Measurements from ENCODE around the gene PPP1R26.

- no peak for TF ChIP-seq POLR2AphosphoS5 (IDR thresholded peaks at IDR 0.05; ENCODE audit: low read depth)
- no peak for TF ChIP-seq CTCF (conservative IDR thresholded peaks at IDR 0.05; ENCODE audit: low read depth in 2 of 2)
- no peak for TF ChIP-seq CREB1 (CRISPR knock-in tag; IDR thresholded peaks at IDR 0.05; ENCODE audit: low read depth)
- no peak for TF ChIP-seq EZH2phosphoT487 (IDR thresholded peaks at IDR 0.05; ENCODE audit: unreplicated experiment)
- no peak for TF ChIP-seq REST (IDR thresholded peaks at IDR 0.05; ENCODE audit: unreplicated experiment)
- no peak for TF ChIP-seq EZH2 (IDR thresholded peaks at IDR 0.05; ENCODE audit: low read depth, unreplicated experiment)
- TF ChIP-seq JUNB (IDR thresholded peaks at IDR 0.05; ENCODE audit: unreplicated experiment): no peak
- no peak for TF ChIP-seq ZNF462 (CRISPR knock-in tag; IDR thresholded peaks at IDR 0.05)
- TF ChIP-seq ZNF114 (CRISPR knock-in tag; IDR thresholded peaks at IDR 0.05): no peak
- no peak for TF ChIP-seq STAT1 (IDR thresholded peaks at IDR 0.05; ENCODE audit: unreplicated experiment)
- no peak for TF ChIP-seq NANOG (IDR thresholded peaks at IDR 0.05; ENCODE audit: borderline replicate concordance)
- TF ChIP-seq ETS1 (IDR thresholded peaks at IDR 0.05): no peak
- no peak for TF ChIP-seq ZNF331 (CRISPR knock-in tag; IDR thresholded peaks at IDR 0.05; ENCODE audit: low read depth)
Observed at GRCh38 chr9:135479469-135480052, at the start of gene PPP1R26.

All from GM23338 (cell line).